HCT116 (cell line): ENCODE measurements around the gene ADORA1. TPM values are rescaled to one million over a fixed set of nuclear protein-coding genes. Genes with fewer than 3 reads are reported as not detected.

Experiments used
- ATAC-seq: fragments of 200-7000 bp; cut with Tn5 transposase; 2 replicates; pipeline ENCODE4 v1.9.1; 2020; ENCODE audit warnings: mild to moderate bottlenecking, moderate library complexity
- BruUV-seq: library from RNA; stranded (reverse); fragments of 400-500 nt; replicated peaks from 2 replicates; lab custom pipeline; 2021; lab: Mats Ljungman, UMichigan
- CTCF ChIA-PET: fragments of 300-600 bp; sonication (Branson Sonifier 250); formaldehyde crosslinking; loops from one replicate; lab custom pipeline; 2021; ENCODE audit warnings: antibody characterized with exemption; lab: Charles Lee
- POLR2A ChIA-PET: fragments of 300-600, 350-600 bp; sonication (Branson Sonifier 250); formaldehyde crosslinking; loops from one replicate; lab custom pipeline; 2021; ENCODE audit warnings: antibody characterized with exemption; lab: Charles Lee
- RAD21 ChIA-PET, 2 experiments: fragments of 300-600 bp; sonication (Branson Sonifier 250); formaldehyde crosslinking; loops; one replicate each; lab custom pipeline; 2023; ENCODE audit warnings: low total read pairs in 2 of 2; ENCODE audit not compliant: uncharacterized antibody in 2 of 2, unreplicated experiment in 2 of 2, low non-redundant PET in 1 of 2; lab: Charles Lee
- DNase-seq: peaks from one replicate; pipeline ENCODE4 v3.0.0-alpha.2; 2010; ENCODE audit warnings: low read depth, low spot score
- H2AFZ ChIP-seq: fragments of 200-600 bp; shearing (Covaris generic), sonication (generic); 2 replicates; pipeline ENCODE4 v1.6.1; 2017; ENCODE audit warnings: low read depth, mixed run types, mixed read lengths, antibody characterized with exemption, low read length; ENCODE audit not compliant: poor library complexity, severe bottlenecking
- H3K27ac ChIP-seq: 2 replicates; pipeline ENCODE4 v1.5.1; 2012; ENCODE audit warnings: low read depth, low read length
- H3K27me3 ChIP-seq: fragments of 200-600 bp; sonication (generic); 2 replicates; pipeline ENCODE4 v1.6.1; 2016; ENCODE audit warnings: mixed run types, low read length, mixed read lengths; ENCODE audit not compliant: insufficient read depth
- H3K36me3 ChIP-seq, 2 experiments: fragments of 200-500 bp in 1 of 2; fragments of 200-600 bp in 1 of 2; sonication (Bioruptor generic) in 1 of 2; sonication (generic) in 1 of 2; 2 replicates each; pipeline versions ENCODE4 v1.5.1 to v1.6.1; 2014 to 2016; ENCODE audit warnings: low read length in 2 of 2, inconsistent platforms in 1 of 2, mixed read lengths in 1 of 2, mixed run types in 1 of 2; ENCODE audit not compliant: insufficient read depth in 2 of 2, control insufficient read depth in 1 of 2
- H3K4me1 ChIP-seq, 2 experiments: fragments of 200-600 bp in 1 of 2; sonication (generic) in 1 of 2; 2 replicates each; pipeline versions ENCODE4 v1.5.1 to v1.6.1; 2012 to 2017; ENCODE audit warnings: low read length in 2 of 2, inconsistent platforms in 1 of 2, mild to moderate bottlenecking in 1 of 2, mixed read lengths in 1 of 2, mixed run types in 1 of 2, moderate library complexity in 1 of 2; ENCODE audit not compliant: insufficient read depth in 2 of 2, control insufficient read depth in 1 of 2
- H3K4me2 ChIP-seq: fragments of 200-600 bp; sonication (generic); 2 replicates; pipeline ENCODE4 v1.6.1; 2017; ENCODE audit warnings: mixed run types, low read length, mixed read lengths
- H3K4me3 ChIP-seq, 2 experiments: fragments of 200-600 bp in 1 of 2; sonication (generic) in 1 of 2; replicated peaks in 1 of 2; 2 replicates each; pipeline ENCODE4 v1.5.1; 2011 to 2016; ENCODE audit warnings: low read length in 2 of 2, control low read depth in 1 of 2, low read depth in 1 of 2, mild to moderate bottlenecking in 1 of 2, mixed read lengths in 1 of 2, mixed run types in 1 of 2
- H3K79me2 ChIP-seq: fragments of 200-600 bp; sonication (generic); 2 replicates; pipeline ENCODE4 v1.6.1; 2017; ENCODE audit warnings: mild to moderate bottlenecking, mixed run types, low read length, moderate library complexity, mixed read lengths; ENCODE audit not compliant: insufficient read depth
- H3K9ac ChIP-seq: fragments of 200-600 bp; sonication (generic); 2 replicates; pipeline ENCODE4 v1.6.1; 2016; ENCODE audit warnings: low read length, mixed read lengths
- H3K9me2 ChIP-seq: fragments of 200-600 bp; sonication (generic), shearing (Covaris generic); 2 replicates; pipeline ENCODE4 v1.6.1; 2017; ENCODE audit warnings: mixed run types, mild to moderate bottlenecking, moderate library complexity; ENCODE audit not compliant: insufficient read depth
- H3K9me3 ChIP-seq, 2 experiments: fragments of 200-500 bp in 1 of 2; fragments of 200-600 bp in 1 of 2; sonication (Bioruptor generic) in 1 of 2; sonication (generic) in 1 of 2; 2 replicates each; pipeline ENCODE4 v1.6.1; 2014 to 2017; ENCODE audit warnings: low read length in 2 of 2, mixed read lengths in 2 of 2, inconsistent platforms in 1 of 2, low read depth in 1 of 2, mild to moderate bottlenecking in 1 of 2, mixed run types in 1 of 2, moderate library complexity in 1 of 2; ENCODE audit not compliant: control insufficient read depth in 1 of 2, insufficient read depth in 1 of 2
- H4K20me1 ChIP-seq: fragments of 200-600 bp; sonication (generic), shearing (Covaris generic); 2 replicates; pipeline ENCODE4 v1.6.1; 2017; ENCODE audit warnings: mixed run types, mild to moderate bottlenecking, moderate library complexity; ENCODE audit not compliant: insufficient read depth
- ATF3 ChIP-seq: IDR thresholded peaks from 2 replicates; pipeline ENCODE4 v1.6.1; 2012
- CTCF ChIP-seq, 3 experiments: fragments of 200-600 bp in 1 of 3; sonication (generic) in 1 of 3; IDR thresholded peaks in 2 of 3; conservative IDR thresholded peaks in 1 of 3; 2 replicates each; pipeline ENCODE4 v1.5.1; 2012 to 2017; ENCODE audit warnings: low read depth in 2 of 3, low read length in 2 of 3, antibody characterized with exemption in 1 of 3, borderline replicate concordance in 1 of 3, control low read depth in 1 of 3, mild to moderate bottlenecking in 1 of 3, mixed read lengths in 1 of 3, mixed run types in 1 of 3, moderate library complexity in 1 of 3; ENCODE audit not compliant: insufficient read depth in 1 of 3
- ELF1 ChIP-seq: IDR thresholded peaks from 2 replicates; pipeline ENCODE4 v1.6.1; 2012; ENCODE audit warnings: low read depth, borderline replicate concordance
- EZH2 ChIP-seq: fragments of 200-600 bp; sonication (generic); IDR thresholded peaks from 2 replicates; pipeline ENCODE4 v1.6.1; 2017; ENCODE audit warnings: antibody characterized with exemption, mixed run types
- EZH2phosphoT487 ChIP-seq: fragments of 200-600 bp; IDR thresholded peaks from 2 replicates; pipeline ENCODE4 v1.6.1; 2018; ENCODE audit warnings: antibody characterized with exemption, borderline replicate concordance
- FOSL1 ChIP-seq: IDR thresholded peaks from 2 replicates; pipeline ENCODE4 v1.6.1; 2012; ENCODE audit warnings: low read depth
- MAX ChIP-seq: IDR thresholded peaks from 2 replicates; pipeline ENCODE4 v1.6.1; 2012
- POLR2A ChIP-seq: IDR thresholded peaks from 2 replicates; pipeline ENCODE4 v1.7.0; 2011; ENCODE audit warnings: borderline replicate concordance; ENCODE audit not compliant: insufficient read depth, insufficient read length; ENCODE audit errors: extremely low read depth
- POLR2AphosphoS5 ChIP-seq: IDR thresholded peaks from 2 replicates; pipeline ENCODE4 v1.6.1; 2011; ENCODE audit warnings: mild to moderate bottlenecking, low read depth, low read length, moderate library complexity
- SIN3A ChIP-seq: IDR thresholded peaks from 2 replicates; pipeline ENCODE4 v1.6.1; 2012; ENCODE audit warnings: low read depth
- YY1 ChIP-seq: IDR thresholded peaks from 2 replicates; pipeline ENCODE4 v1.6.1; 2011; ENCODE audit warnings: low read length, low read depth, moderate library complexity, mild to moderate bottlenecking; ENCODE audit not compliant: insufficient replicate concordance; ENCODE audit errors: extremely low read depth
- ZBTB33 ChIP-seq: IDR thresholded peaks from 2 replicates; pipeline ENCODE4 v1.6.1; 2011; ENCODE audit warnings: mild to moderate bottlenecking, low read length, moderate library complexity; ENCODE audit not compliant: insufficient replicate concordance; ENCODE audit errors: extremely low read depth
- ZNF274 ChIP-seq: fragments of 200-500 bp; sonication (Bioruptor generic); IDR thresholded peaks from 2 replicates; pipeline ENCODE4 v1.6.1; 2014; ENCODE audit warnings: mild to moderate bottlenecking, low read depth, low read length, inconsistent platforms
- intact Hi-C: fragments of 100-400 bp; cut with micrococcal nuclease; formaldehyde crosslinking; loops from 2 replicates; pipeline ENCODE4 v1.10.0; 2022
- total RNA-seq: library from RNA; stranded (reverse); gene quantifications from one replicate; pipeline ENCODE4 v1.2.1, GENCODE V29; 2021; ENCODE audit not compliant: unreplicated experiment

Gene ADORA1
- total RNA-seq, 1 experiment from 2014 or later, result 2.8 TPM

- H3K4me2 ChIP-seq, result peak overlapping the region; percentile 46
- RAD21 ChIA-PET, result no interaction called here
These were observed 70.1 kb downstream of the ADORA1 start for GRCh38 chr1:203197625-203198024.

More at GRCh38 chr1:203197625-203198024, 70.1 kb downstream of the ADORA1 start:
- no peaks in the 10 kb centered on the region for H3K9me2 ChIP-seq
- ChIA-PET POLR2A (no interaction called here), CTCF (no interaction called here)
- no peak for TF ChIP-seq ATF3
- TF ChIP-seq ELF1, result no peak
- no peak for TF ChIP-seq YY1
- no peak for TF ChIP-seq SIN3A
- TF ChIP-seq FOSL1, result no peak
- no peak for TF ChIP-seq POLR2AphosphoS5
- no peak for TF ChIP-seq ZBTB33
- TF ChIP-seq POLR2A, result no peak
- no peak for TF ChIP-seq EZH2
- no peak for TF ChIP-seq ZNF274
- TF ChIP-seq MAX, result no peak
- no peak for TF ChIP-seq EZH2phosphoT487
- no peak for TF ChIP-seq CTCF (IDR thresholded peaks at IDR 0.05 in 2 of 3, conservative IDR thresholded peaks at IDR 0.05 in 1 of 3; ENCODE audit: borderline replicate concordance in 1 of 3, insufficient read depth in 1 of 3, low read depth in 2 of 3, low read length in 2 of 3)
- DNase-seq, result no peak
- H3K36me3 ChIP-seq, result no peaks in the 10 kb centered on the region
- no peak overlapping the region for H2AFZ ChIP-seq
- H3K4me1 ChIP-seq, result peaks cover 0 to 10% of the 10 kb centered on the region in 2 experiments; a peak in 2 of 4 replicates
- ATAC-seq, result peak; percentile 34; the same call in 1 of the 2 replicates
- intact Hi-C loops, result no loop called here
- H4K20me1 ChIP-seq, result no peaks in the 10 kb centered on the region
- no peak overlapping the region for H3K9ac ChIP-seq
- H3K27me3 ChIP-seq, result no peaks in the 10 kb centered on the region
- no peaks in the 10 kb centered on the region for H3K79me2 ChIP-seq
- H3K4me3 ChIP-seq, result no peak overlapping the region
- no peaks in the 10 kb centered on the region for H3K9me3 ChIP-seq
- no peak overlapping the region for H3K27ac ChIP-seq
- no TSS peak for BruUV-seq
